ENCODE measurements around the gene PSMC3.

DNA sequence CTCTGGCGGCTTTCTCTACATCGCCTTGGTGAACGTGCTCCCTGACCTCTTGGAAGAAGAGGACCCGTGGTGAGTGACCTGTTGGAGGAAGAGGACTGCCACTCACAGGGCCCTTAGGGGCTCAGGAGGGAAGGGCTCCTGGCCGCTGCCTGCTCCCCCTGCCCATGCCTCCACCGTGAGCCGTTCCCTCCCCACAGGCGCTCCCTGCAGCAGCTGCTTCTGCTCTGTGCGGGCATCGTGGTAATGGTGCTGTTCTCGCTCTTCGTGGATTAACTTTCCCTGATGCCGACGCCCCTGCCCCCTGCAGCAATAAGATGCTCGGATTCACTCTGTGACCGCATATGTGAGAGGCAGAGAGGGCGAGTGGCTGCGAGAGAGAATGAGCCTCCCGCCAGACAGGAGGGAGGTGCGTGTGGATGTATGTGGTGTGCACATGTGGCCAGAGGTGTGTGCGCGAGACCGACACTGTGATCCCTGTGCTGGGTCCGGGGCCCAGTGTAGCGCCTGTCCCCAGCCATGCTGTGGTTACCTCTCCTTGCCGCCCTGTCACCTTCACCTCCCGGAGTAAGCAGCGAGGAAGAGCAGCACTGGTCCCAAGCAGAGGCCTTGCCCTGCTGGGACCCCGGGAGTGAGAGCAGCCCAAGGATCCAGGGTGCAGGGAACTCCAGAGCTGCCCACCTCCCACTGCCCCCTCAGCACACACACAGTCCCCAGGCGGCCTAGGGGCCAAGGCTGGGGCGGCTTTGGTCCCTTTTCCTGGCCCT lies 11.0 kb downstream of the PSMC3 start:
- no peak for TF ChIP-seq EZH2 (IDR thresholded peaks at IDR 0.05; ENCODE audit: borderline replicate concordance, low read length)
- TF ChIP-seq CTCF (conservative IDR thresholded peaks at IDR 0.05 in 1 of 2, IDR thresholded peaks at IDR 0.05 in 1 of 2; ENCODE audit: extremely low read depth in 1 of 2, insufficient read depth in 1 of 2, low read depth in 1 of 2, low read length in 2 of 2): no peak
